Fibroblast of skin of left quadriceps (primary cell): ENCODE data around the gene CTRL.

ENCODE experiments used
- DNase-seq, 2 experiments: peaks; one replicate each; pipeline ENCODE4 v3.0.0-alpha.2; 2013; ENCODE audit warnings: low read depth in 2 of 2

The CTRL gene

GRCh38 chr16:67963292-67963661, 31.6 kb upstream of the CTRL start:
- no peak for DNase-seq

- DNase-seq: no peak
Observed at GRCh38 chr16:67962135-67962534, 30.5 kb upstream of the CTRL start.

GRCh38 chr16:67961551-67961957, 29.9 kb upstream of the CTRL start:
- no peak for DNase-seq

- DNase-seq: no peak
Observed at GRCh38 chr16:67959536-67960329, 28.1 kb upstream of the CTRL start.

GRCh38 chr16:67957622-67958021, 26.0 kb upstream of the CTRL start:
- no peak for DNase-seq

GRCh38 chr16:67954421-67955196, 22.9 kb upstream of the CTRL start:
- no peak for DNase-seq

GRCh38 chr16:67953641-67954375, 22.1 kb upstream of the CTRL start:
- no peak for DNase-seq

GRCh38 chr16:67951485-67951884, 19.8 kb upstream of the CTRL start:
- no peak for DNase-seq

GRCh38 chr16:67950335-67950843, 18.7 kb upstream of the CTRL start:
- no peak for DNase-seq

- DNase-seq: no peak
Observed at GRCh38 chr16:67949645-67950044, 18.0 kb upstream of the CTRL start.

GRCh38 chr16:67948015-67948414, 16.4 kb upstream of the CTRL start:
- no peak for DNase-seq

- DNase-seq: no peak
Observed at GRCh38 chr16:67946966-67947558, 15.4 kb upstream of the CTRL start.

- no peak for DNase-seq
Observed at GRCh38 chr16:67946128-67946569, 14.5 kb upstream of the CTRL start.

- DNase-seq: no peak
Observed at GRCh38 chr16:67945392-67945933, 13.8 kb upstream of the CTRL start.

- DNase-seq: no peak
Observed at GRCh38 chr16:67944690-67945391, 13.2 kb upstream of the CTRL start.

- no peak for DNase-seq
Observed at GRCh38 chr16:67943619-67944504, 12.2 kb upstream of the CTRL start, which contains the start of gene LCAT. TSS of gene LCAT (minus strand) at chr16:67944120. CDS start at chr16:67944101, 19 bp downstream.

GRCh38 chr16:67943256-67943618, 11.6 kb upstream of the CTRL start:
- DNase-seq: no peak

- no peak for DNase-seq
Observed at GRCh38 chr16:67942510-67943255, 11.0 kb upstream of the CTRL start.

GRCh38 chr16:67942200-67942509, 10.5 kb upstream of the CTRL start:
- DNase-seq: no peak
